Stimulated activated CD4-positive, alpha-beta T cell treated with anti-CD3 and anti-CD28 coated beads, Interleukin-2, amount 100 ng/mL, for 4 hours (primary cell): ENCODE results near the gene GPR137C.

Experiments used
- DNase-seq: peaks from one replicate; pipeline ENCODE4 v3.0.0-alpha.2; 2020; ENCODE audit warnings: low read depth

Gene GPR137C

GRCh38 chr14:52552063-52552988, at the start of gene GPR137C, which contains the start of gene TXNDC16:
TSS of gene GPR137C (plus strand) at chr14:52552836. CDS start at chr14:52553148, 312 bp downstream.
TSS of gene TXNDC16 (minus strand) at chr14:52552505. CDS start at chr14:52543557, 8,948 bp downstream.
- DNase-seq: peak; percentile 100

- no peak for DNase-seq
Observed at GRCh38 chr14:52513249-52513648, 39.4 kb upstream of the GPR137C start.

GRCh38 chr14:52514046-52514811, 38.4 kb upstream of the GPR137C start:
- DNase-seq: no peak

GRCh38 chr14:52522033-52522432, 30.6 kb upstream of the GPR137C start:
- DNase-seq: no peak

GRCh38 chr14:52522581-52523345, 29.9 kb upstream of the GPR137C start:
- no peak for DNase-seq

GRCh38 chr14:52527052-52527451, 25.6 kb upstream of the GPR137C start:
- DNase-seq: no peak

- DNase-seq: no peak
Observed at GRCh38 chr14:52531481-52531880, 21.2 kb upstream of the GPR137C start.

- no peak for DNase-seq
Observed at GRCh38 chr14:52536269-52536668, 16.4 kb upstream of the GPR137C start.

- no peak for DNase-seq
Observed at GRCh38 chr14:52538623-52539022, 14.0 kb upstream of the GPR137C start.

- DNase-seq: no peak
Observed at GRCh38 chr14:52545584-52546317, 6.9 kb upstream of the GPR137C start.

GRCh38 chr14:52546318-52546670, 6.3 kb upstream of the GPR137C start:
- no peak for DNase-seq

- no peak for DNase-seq
Observed at GRCh38 chr14:52547027-52547426, 5.6 kb upstream of the GPR137C start.

- no peak for DNase-seq
Observed at GRCh38 chr14:52547526-52547925, 5.1 kb upstream of the GPR137C start.

GRCh38 chr14:52550661-52551060, 2.0 kb upstream of the GPR137C start:
- DNase-seq: no peak

GRCh38 chr14:52551205-52551604, 1.4 kb upstream of the GPR137C start:
- DNase-seq: no peak

- DNase-seq: no peak
Observed at GRCh38 chr14:52551696-52552062, 957 bp upstream of the GPR137C start.

GRCh38 chr14:52553002-52553670, 500 bp downstream of the GPR137C start:
- peak; percentile 9 for DNase-seq

- peak; percentile 74 for DNase-seq
Observed at GRCh38 chr14:52553671-52554575, 1.3 kb downstream of the GPR137C start.

GRCh38 chr14:52558688-52559087, 6.1 kb downstream of the GPR137C start:
- no peak for DNase-seq

- DNase-seq: no peak
Observed at GRCh38 chr14:52563120-52563519, 10.5 kb downstream of the GPR137C start.
